ENCODE results near the gene VRK1. TPM values are rescaled to one million over a fixed set of nuclear protein-coding genes. Genes with fewer than 3 reads are reported as not detected.
"Not testable (repeated sequence)": the region's sequence is repeated elsewhere in the genome, so short reads cannot be mapped to it uniquely, and the experiment has no call there.

Gene VRK1
- total RNA-seq, 1 experiment from 2014 or later: 67.3 TPM

DNA sequence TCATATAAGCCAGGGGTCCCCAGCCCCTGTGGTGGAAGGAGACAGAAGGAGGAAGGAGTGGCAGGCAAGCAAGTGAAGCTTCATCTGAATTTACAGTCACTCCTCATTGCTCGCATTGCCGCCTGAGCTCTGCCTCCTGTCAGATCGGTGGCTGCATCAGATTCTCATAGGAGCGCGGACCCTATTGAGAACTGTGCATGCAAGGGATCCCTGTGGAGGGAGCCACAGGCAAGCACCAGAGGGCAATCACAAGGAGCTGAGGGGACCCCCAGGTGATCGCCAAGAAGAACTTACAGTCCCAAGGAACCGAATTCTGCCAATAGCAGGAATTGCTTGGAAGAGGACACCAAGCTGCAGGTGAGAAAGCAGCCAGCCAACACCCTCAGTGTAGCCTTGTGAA, 33.2 kb upstream of the VRK1 start:
- no peaks in the 10 kb centered on the region for H3K36me3 Mint-ChIP-seq
- ChIA-PET CTCF (interaction anchor here (0.8 to 1.1 kb wide), 3 partner anchors 9 to 80 kb away, joined by 3 to 5 read pairs (median 3); no protein-coding TSS in a partner anchor), POLR2A (no interaction called here)
- no peak overlapping the region for H3K4me3 Mint-ChIP-seq
- TF ChIP-seq MYBL2 (CRISPR knock-in tag; IDR thresholded peaks at IDR 0.05): no peak
- TF ChIP-seq SMAD4 (CRISPR knock-in tag; IDR thresholded peaks at IDR 0.05): no peak
- TF ChIP-seq CREB1 (CRISPR knock-in tag; IDR thresholded peaks at IDR 0.05): no peak
- TF ChIP-seq, protein P1, sequence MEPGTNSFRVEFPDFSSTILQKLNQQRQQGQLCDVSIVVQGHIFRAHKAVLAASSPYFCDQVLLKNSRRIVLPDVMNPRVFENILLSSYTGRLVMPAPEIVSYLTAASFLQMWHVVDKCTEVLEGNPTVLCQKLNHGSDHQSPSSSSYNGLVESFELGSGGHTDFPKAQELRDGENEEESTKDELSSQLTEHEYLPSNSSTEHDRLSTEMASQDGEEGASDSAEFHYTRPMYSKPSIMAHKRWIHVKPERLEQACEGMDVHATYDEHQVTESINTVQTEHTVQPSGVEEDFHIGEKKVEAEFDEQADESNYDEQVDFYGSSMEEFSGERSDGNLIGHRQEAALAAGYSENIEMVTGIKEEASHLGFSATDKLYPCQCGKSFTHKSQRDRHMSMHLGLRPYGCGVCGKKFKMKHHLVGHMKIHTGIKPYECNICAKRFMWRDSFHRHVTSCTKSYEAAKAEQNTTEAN (CRISPR knock-in tag; IDR thresholded peaks at IDR 0.05): no peak
- no peak for TF ChIP-seq NFATC4 (CRISPR knock-in tag; IDR thresholded peaks at IDR 0.05)
- TF ChIP-seq FOXP4 (CRISPR knock-in tag; IDR thresholded peaks at IDR 0.05): no peak
- TF ChIP-seq GABPB1 (CRISPR knock-in tag; IDR thresholded peaks at IDR 0.05): no peak
- no peak for TF ChIP-seq CBFB (CRISPR knock-in tag; IDR thresholded peaks at IDR 0.05; ENCODE audit: low read depth)
- no peak for TF ChIP-seq ZNF317 (CRISPR knock-in tag; IDR thresholded peaks at IDR 0.05; ENCODE audit: borderline replicate concordance, low read depth)
- TF ChIP-seq, protein P2, sequence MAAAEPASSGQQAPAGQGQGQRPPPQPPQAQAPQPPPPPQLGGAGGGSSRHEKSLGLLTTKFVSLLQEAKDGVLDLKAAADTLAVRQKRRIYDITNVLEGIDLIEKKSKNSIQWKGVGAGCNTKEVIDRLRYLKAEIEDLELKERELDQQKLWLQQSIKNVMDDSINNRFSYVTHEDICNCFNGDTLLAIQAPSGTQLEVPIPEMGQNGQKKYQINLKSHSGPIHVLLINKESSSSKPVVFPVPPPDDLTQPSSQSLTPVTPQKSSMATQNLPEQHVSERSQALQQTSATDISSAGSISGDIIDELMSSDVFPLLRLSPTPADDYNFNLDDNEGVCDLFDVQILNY (CRISPR knock-in tag; IDR thresholded peaks at IDR 0.05): no peak
- no peak for TF ChIP-seq ESRRA (CRISPR knock-in tag; IDR thresholded peaks at IDR 0.05; ENCODE audit: borderline replicate concordance)
- TF ChIP-seq NR1H2 (CRISPR knock-in tag; IDR thresholded peaks at IDR 0.05): no peak
- TF ChIP-seq SOX15 (CRISPR knock-in tag; IDR thresholded peaks at IDR 0.05): no peak
- no peak for TF ChIP-seq MXD4 (CRISPR knock-in tag; IDR thresholded peaks at IDR 0.05; ENCODE audit: borderline replicate concordance)
- no peak for TF ChIP-seq ZNF423 (CRISPR knock-in tag; IDR thresholded peaks at IDR 0.05)
- no peak for TF ChIP-seq ZSCAN18 (CRISPR knock-in tag; IDR thresholded peaks at IDR 0.05)
- TF ChIP-seq TEAD1 (CRISPR knock-in tag; IDR thresholded peaks at IDR 0.05): no peak
- TF ChIP-seq, protein P3, sequence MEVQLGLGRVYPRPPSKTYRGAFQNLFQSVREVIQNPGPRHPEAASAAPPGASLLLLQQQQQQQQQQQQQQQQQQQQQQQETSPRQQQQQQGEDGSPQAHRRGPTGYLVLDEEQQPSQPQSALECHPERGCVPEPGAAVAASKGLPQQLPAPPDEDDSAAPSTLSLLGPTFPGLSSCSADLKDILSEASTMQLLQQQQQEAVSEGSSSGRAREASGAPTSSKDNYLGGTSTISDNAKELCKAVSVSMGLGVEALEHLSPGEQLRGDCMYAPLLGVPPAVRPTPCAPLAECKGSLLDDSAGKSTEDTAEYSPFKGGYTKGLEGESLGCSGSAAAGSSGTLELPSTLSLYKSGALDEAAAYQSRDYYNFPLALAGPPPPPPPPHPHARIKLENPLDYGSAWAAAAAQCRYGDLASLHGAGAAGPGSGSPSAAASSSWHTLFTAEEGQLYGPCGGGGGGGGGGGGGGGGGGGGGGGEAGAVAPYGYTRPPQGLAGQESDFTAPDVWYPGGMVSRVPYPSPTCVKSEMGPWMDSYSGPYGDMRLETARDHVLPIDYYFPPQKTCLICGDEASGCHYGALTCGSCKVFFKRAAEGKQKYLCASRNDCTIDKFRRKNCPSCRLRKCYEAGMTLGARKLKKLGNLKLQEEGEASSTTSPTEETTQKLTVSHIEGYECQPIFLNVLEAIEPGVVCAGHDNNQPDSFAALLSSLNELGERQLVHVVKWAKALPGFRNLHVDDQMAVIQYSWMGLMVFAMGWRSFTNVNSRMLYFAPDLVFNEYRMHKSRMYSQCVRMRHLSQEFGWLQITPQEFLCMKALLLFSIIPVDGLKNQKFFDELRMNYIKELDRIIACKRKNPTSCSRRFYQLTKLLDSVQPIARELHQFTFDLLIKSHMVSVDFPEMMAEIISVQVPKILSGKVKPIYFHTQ (CRISPR knock-in tag; IDR thresholded peaks at IDR 0.05): no peak
- TF ChIP-seq ZNF416 (CRISPR knock-in tag; IDR thresholded peaks at IDR 0.05): no peak
- 0 out of 2 replicates have a peak, but pooled peaks cover 3% of the 10 kb centered on the region for H3K4me1 Mint-ChIP-seq
- H3K27me3 Mint-ChIP-seq (ENCODE audit: low read depth): peaks cover 21% of the 10 kb centered on the region
- DNase-seq (ENCODE audit: low spot score) (no peak), ATAC-seq (no peak)
- no peak overlapping the region for H3K27ac Mint-ChIP-seq
- no peaks in the 10 kb centered on the region; the same call in 1 of the 2 replicates for H3K9me3 Mint-ChIP-seq

DNA sequence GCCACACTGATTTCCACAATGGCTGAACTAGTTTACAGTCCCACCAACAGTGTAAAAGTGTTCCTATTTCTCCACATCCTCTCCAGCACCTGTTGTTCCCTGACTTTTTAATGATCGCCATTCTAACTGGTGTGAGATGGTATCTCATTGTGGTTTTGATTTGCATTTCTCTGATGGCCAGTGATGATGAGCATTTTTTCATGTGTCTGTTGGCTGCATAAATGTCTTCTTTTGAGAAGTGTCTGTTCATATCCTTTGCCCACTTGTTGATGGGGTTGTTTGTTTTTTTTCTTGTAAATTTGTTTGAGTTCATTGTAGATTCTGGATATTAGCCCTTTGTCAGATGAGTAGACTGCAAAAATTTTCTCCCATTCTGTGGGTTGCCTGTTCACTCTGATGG, 32.0 kb upstream of the VRK1 start:
- H3K36me3 Mint-ChIP-seq; H3K27ac Mint-ChIP-seq; H3K4me3 Mint-ChIP-seq; POLR2A ChIA-PET; H3K9me3 Mint-ChIP-seq; H3K4me1 Mint-ChIP-seq; ATAC-seq; CTCF ChIA-PET; DNase-seq (ENCODE audit: low spot score): not testable (repeated sequence)
- H3K27me3 Mint-ChIP-seq (ENCODE audit: low read depth): peaks cover 26% of the 10 kb centered on the region

Data from WTC11 (cell line).